ENCODE measurements around the gene TTLL1.

- no peak for TF ChIP-seq POLR2A (IDR thresholded peaks at IDR 0.05)
- TF ChIP-seq, protein P1, sequence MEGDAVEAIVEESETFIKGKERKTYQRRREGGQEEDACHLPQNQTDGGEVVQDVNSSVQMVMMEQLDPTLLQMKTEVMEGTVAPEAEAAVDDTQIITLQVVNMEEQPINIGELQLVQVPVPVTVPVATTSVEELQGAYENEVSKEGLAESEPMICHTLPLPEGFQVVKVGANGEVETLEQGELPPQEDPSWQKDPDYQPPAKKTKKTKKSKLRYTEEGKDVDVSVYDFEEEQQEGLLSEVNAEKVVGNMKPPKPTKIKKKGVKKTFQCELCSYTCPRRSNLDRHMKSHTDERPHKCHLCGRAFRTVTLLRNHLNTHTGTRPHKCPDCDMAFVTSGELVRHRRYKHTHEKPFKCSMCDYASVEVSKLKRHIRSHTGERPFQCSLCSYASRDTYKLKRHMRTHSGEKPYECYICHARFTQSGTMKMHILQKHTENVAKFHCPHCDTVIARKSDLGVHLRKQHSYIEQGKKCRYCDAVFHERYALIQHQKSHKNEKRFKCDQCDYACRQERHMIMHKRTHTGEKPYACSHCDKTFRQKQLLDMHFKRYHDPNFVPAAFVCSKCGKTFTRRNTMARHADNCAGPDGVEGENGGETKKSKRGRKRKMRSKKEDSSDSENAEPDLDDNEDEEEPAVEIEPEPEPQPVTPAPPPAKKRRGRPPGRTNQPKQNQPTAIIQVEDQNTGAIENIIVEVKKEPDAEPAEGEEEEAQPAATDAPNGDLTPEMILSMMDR (IDR thresholded peaks at IDR 0.05) = peak in 1 of 6 experiments; percentile 33
Measured at GRCh38 chr22:43053176-43053575, 36.0 kb downstream of the TTLL1 start.

All from esophagus squamous epithelium (tissue), 4 donors.